GM21529 (cell line): ENCODE measurements around the gene C1QL1.
A peak's percentile ranks its signal among the peaks of the same experiment; 100 is the strongest.

Source experiments
- ATAC-seq: cut with Tn5 transposase; IDR thresholded peaks from one replicate; pipeline ENCODE4 v1.9.1; 2021; ENCODE audit not compliant: unreplicated experiment

C1QL1 gene

DNA sequence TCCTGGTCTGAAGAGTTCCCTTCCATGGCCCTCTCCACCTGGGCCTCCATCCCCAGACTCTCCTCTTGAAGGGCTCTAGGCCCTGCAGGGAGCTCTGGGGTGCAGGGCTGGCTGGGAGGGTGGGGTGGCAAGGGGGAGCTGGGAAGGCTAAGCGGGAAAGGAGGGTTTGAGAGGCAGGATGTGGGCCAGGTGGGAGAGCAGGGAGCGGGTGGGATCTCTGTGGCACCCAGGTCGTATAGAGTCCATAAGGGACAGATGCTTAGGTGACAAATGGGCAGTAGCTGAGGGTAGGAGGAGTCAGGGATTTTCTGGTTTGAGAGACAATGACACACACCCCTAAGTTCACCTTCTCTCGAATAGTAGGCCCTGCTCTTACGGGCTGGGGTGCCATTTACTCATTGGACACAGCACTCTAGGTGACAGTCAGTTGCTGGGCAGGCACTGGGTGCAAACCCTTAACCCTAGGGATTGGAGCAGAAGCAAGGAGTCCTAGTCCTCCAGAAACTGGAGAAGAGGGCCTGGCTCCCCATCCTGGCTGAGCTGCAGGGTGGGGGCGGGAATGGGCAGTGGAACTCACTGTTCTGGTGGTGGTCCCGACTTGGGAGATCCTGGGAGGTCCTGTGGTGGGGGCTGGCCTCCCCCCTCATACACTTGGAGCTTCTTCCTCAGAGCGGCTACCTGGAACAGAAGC, 35.9 kb downstream of the C1QL1 start:
- ATAC-seq = no peak

DNA sequence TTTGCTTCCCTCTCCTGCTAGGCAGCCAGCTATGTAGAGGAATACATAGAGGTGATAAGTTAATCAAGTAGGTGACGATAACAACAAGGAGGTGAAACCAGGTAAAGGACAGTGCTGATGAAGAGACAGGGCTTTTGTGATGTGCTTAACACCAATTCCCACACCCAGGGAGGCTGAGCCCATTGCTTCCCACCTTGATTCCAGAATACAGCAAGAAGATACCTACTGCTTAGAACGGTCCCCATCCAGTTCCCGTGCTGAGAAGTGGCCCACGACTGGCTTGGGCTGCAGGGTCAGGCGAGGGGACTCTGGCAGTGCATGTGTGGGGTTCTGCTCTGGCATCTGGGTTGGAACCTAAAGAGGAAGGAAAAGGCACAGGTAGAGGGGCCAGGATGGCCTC, 36.7 kb downstream of the C1QL1 start:
- no peak for ATAC-seq

DNA sequence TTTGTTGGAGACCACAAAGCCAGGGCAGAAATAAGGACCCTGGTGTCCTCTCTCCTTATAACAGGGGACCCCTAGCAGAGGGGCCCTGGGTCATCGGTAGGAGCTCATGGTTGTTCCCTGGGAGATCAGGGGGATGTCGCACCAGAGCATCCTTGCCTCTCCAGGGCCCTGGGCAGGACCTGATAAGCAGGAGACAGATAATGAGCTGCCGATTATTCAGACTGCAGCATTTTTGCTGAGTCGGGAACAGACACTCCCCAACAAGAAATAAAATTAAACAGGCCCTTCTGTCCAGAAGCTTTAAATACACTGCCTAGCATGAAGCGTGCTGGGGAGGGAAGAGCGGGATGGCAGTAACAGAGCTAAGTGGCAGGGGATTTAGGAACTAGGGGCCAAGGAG, 37.4 kb downstream of the C1QL1 start:
- ATAC-seq = no peak

DNA sequence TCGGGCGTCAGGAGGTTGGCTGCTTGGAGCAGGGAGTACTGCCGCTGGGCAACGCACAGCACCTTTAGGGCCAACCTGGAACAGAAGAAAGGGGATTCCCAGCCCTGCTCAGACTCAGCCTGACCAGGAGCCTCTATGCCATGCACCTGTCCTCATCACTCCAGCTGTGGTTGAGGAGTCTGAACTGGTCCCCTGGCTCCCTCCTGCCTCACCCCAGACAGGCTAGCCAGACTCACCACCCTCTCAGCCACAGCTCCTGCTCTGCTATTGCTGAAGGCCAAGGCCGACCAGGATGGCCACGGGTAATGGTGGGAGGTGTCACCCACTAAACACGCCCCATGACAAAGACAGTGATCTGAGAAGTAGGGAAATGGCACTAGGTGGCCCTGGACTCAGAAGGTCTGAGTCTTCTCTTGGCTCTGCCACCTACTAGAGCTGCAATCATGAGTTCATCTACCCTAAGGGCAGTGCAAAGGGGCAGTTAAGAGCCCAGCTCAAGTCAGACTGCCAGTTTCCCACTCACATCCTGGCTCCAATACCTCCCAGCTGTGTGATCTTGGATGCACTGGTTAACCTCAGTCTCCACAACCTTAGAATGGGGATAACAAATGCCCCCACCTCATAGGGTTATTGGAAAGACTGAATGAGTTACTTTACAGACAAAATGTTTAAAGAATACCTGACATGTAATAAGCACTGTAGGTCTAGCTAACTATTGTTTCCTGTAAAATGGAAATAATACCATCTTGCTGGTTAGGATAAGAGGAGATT, 39.0 kb downstream of the C1QL1 start:
- ATAC-seq = no peak

DNA sequence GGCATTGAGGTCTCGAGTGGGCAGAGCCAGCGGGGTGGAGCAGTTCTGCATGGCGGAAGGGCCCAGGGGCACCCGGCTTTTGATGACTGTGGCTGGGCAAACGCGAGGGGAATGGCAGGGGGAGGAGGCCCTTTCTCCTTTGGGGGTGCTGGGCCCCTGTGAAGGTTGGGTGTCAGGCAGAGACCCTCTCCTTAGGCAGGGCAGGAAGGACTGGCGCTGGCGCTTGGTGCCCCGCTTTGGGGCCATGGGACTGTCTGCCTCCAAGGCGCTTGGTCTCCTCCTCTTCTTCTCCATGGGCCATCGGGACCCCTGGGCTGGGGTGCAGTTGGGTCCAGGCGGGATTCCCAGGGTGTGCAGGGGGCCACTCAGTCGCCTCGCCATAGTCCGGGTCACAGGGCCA, 40.0 kb downstream of the C1QL1 start:
- no peak for ATAC-seq

DNA sequence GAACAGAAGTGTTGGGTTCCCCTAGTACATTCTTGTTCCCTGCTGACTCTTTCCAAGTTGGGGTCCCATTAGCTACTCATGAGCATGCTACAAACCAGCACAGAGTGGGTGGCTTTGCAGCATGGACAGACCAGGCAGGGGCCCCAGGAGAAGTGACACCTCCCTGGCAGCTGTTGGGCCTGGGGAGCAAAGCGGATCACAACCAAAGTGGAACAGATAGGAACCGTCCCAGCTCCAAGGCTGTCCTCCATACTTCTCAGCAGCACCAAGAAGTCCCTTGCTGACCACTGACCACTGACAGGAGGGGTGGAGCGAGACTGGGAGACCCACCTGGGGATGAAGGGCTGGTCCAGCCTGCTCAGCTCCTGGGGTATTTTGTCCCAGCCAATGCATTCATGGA, 40.4 kb downstream of the C1QL1 start:
- no peak for ATAC-seq

DNA sequence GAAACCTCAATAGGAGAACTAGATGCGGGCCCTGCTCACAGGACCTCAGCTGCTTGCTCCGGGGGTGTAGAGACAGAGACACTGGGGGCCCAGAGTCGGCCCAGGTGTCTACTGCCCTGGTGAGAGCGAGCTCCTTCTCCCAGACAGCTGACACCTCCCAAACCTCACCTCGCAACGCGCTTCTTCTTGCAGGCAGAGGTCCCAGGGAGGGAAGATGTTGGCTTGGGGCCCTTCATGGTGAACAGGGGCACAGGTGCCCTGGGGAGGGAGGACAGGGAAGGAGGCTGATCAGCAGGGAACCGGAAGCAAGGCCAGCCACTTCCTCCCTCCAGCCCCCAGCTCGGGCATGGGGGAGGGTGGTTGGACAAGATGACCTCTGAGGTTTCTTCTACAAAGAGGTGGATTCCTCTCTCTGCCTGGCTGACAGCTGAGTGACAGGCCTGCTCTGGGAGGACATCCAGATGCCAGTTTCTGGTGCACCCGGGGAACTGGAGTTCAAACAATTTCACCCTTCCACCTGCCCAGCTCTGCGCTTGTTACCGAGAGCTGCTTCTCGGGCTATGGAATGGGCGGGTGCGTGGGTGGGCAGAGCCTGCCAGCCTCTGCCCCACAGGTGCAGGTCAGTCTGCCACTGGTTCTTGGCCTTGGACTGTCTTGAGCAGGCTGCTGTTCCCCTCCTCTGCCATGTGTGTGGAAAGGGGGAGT, 41.1 kb downstream of the C1QL1 start:
- no peak for ATAC-seq

DNA sequence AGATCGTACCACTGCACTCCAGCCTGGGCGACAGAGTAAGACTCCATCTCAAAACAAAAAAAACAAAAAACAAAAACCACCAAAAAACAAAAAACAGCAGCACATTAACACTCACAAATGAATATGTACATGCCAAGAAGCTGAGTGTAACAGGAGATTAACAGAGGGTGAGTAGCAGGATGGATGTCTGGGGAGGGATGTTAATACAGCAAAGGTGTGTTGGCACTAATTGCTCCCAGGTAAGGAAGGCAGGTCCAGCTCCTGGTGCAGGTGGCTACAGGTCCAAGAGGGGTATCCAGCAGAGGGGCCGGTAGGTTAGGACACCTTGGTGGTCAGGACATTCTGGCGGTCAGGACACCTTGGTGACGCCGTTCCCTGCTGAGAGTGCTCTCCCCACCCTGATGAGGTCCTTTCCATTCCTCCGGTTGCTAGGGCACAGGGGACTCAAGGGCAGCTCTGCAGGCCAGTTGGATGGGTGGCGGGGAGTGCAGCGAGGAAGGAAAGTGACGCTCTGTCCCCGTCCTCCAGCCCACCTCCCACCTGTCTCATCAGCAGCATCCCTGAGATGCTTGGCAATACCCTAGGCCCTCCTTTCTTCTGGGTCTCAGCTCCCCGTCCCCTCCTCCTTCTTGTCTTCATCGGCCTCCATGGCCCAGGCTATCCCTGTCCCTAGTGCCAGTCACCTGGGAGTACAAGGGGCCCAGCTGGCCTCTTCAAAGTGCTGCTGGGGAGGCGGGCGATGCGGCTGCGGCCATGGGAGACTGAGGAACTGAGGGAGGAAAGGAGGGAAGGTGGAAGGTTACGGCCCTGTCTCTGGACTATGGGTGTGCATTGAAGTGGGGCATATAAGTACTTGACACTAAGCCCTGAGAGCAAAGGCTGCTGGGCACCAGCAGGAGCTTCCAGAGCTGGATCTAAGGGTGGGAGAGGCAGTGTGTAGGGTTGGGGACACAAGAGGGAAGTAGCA, 42.1 kb downstream of the C1QL1 start:
- ATAC-seq = no peak

DNA sequence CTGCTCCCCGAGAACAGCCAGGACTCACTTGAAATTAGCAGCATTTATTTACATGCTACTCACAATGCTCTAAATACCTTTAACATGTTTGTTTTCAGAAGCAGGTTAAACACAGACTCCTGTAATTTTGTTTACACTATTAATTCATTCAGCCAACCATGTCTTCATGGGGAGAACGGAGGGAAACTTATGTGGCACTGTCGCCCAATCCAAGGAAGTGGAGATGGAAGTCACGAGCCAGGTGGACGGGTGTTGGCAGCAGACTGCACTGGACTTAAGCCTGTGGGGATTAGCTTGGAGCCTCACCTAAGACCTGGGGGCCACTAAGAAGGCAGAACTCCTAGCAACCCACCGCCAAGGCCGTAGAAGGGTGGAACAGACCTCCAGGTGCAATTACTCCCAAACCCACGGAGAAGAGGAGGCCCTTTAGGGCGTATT, 44.0 kb downstream of the C1QL1 start:
- no peak for ATAC-seq

DNA sequence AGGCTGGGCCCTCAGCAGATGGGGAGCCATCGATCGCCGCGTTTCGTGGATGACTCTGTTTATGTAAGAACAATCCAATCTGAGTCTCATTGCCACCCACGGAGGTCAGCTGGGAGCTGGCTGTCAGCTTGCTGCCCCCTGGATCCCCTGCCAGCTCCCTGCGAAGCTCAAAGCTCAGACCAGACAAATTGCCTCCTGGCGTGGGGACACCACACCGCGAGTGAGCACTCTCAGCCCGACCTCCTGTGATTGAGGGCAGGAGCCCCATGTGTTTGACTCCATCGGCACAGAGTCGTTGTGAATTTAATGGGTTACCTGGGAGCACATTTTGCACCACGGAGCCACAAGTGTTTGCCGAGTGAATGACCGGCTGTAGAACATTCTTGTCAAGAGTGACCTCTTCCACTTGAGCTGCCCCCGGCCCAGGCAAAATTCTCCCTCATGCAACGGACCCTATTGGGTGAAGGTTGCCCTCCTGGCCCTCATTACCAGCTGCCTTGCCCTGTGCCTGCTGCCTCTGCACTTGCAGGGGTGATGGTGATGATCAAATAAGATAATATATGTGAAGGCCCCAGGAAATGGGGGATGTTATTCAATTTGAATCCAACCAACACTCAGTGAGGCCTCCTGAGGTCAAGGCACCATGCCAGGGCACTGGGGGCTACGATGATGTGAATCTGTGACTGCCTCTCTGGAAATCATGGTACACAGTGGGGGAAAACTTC, 45.2 kb downstream of the C1QL1 start:
- ATAC-seq = no peak

DNA sequence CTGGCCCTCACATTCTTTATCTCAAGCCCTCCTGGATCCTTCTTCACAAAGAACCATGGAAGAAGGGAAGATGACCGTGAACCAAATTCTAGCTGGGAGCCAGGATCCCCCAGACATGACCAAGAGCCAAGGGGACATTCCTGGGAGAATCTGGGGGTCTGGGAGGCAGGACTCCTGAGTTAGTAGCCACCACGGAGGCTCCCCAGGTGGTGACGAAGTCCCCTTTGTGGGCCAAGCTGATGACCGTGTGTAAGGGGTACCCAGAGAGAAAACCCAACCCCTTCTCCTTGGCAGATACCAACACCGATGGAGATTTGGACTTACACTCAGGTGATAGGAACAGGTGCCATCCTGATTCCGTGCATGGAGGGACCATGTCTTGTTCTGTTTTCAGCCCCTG, 46.0 kb downstream of the C1QL1 start:
- ATAC-seq = no peak

DNA sequence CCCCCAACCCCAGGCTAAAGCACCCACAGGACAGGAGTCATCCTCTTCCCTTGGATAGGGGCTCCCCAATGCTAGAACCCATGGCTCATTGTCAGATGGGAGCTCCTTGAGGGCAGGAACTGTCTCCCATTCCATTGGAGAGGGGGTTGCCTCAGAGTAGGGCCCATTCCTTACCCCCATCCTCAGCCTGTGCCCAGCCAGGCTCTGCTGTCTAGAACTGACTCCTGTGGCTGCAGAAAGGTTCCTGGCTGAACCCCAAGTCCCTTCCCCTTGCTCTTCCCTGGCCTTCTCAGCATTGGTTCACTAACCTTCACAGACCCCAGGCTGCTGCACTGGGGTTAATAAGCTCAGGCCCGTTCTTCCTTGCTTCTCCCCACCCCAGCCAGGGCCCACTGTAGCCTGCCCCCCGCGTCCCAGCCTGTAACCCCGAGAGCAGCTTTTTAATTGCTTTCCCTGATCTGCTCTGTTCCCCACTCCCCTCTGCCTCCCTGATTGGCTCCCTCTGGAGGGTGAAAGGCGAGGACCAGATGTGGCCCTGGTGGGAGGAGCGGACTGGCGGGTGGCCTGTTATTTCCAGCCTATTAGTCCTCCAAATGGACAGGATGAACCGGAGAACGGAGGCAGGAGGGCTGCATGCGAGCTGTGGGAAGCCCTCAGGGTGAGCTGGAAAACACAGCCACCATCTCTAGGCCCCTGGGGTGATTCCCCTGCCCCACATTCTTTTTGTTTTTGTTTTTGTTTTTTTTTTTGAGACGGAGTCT, 46.8 kb downstream of the C1QL1 start:
- no peak for ATAC-seq

DNA sequence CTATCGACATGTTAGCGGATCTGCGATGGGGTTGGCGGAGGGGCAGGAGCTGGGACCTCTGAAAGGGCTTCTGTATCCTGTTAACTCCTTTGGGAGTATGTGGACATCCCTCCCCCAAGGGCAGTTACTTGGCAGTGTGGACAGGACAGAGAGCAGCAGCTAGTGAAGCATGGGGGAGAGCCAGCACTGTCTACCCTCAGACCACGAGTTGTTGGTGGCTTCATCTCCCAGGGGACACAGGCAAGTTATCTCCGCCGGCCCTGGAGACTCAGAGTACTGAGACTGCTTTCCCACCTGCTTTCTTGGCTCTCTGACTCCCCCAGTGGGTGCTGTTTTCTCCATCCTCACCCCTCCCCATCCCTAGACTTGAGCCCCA, 47.5 kb downstream of the C1QL1 start:
- no peak for ATAC-seq

DNA sequence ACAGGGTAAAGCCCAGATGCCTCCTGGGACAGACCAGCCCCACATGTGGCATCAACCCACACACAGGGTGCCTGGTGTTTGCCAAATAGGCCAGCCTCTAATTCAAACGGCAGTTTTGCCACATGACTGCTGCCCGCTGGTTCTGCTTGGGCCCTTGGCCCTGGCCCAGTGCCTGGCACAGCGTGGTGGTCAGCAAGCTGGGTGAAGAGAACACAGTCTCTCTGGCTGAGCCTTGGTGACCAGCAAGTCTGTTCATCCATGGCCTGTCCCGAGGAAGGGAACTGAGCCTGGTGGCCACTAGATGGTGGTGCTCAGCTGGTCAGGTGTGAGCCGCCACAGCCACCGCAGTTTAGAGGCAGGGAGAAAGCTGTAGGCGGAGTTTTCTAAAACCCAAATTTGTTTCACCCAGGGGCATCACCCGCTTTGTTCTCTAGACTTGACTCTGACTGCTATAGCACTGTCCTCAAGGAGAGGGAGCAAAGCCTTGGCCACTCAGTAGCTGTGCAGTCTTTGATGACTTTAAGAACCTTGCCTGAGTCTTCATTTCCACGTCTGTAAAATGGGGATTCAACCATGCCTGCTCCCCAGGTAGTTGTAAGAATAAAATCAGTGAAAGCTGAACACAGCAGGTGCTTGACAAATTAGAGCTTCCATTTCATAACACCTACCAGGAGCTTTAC, 48.1 kb downstream of the C1QL1 start:
- ATAC-seq = peak; percentile 79

DNA sequence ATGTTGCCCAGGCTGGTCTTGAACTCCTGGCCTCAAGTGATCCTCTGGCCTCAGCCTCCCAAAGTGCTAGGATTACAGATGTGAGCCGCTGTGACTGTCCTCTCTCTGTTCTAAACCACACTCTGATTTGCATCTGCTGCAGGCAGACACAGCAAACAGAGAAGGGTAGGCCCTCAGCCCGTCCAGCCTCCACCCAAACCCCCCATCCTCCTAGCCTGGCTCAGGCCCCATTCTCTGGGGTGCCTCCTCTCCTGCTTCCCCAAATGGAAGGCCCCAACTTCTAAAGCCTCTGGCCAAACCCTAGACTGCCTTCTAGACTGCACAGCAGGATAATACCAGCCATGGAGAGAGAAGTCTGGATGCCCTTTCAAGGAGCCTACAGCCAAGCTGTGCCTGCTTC, 48.7 kb downstream of the C1QL1 start:
- ATAC-seq = no peak

DNA sequence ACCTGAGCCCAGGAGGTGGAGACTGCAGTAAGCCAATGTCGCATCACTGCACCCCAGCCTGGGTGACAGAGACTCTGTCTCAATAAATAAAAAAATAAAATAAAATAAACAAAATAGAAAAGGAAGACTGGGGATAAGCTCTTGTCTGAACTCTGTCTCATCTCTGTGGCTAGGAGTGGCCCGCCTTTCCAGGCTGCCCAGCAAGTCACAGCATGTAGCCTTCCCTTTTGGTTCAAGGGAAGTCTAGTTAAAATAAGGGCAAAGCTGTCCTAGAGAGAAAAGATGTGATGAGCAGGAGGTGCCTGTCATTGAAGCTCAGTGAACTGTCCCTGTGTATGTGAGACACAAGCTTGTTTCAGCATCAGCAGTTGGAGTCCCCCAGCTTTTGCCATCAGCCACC, 50.1 kb downstream of the C1QL1 start:
- ATAC-seq = no peak

DNA sequence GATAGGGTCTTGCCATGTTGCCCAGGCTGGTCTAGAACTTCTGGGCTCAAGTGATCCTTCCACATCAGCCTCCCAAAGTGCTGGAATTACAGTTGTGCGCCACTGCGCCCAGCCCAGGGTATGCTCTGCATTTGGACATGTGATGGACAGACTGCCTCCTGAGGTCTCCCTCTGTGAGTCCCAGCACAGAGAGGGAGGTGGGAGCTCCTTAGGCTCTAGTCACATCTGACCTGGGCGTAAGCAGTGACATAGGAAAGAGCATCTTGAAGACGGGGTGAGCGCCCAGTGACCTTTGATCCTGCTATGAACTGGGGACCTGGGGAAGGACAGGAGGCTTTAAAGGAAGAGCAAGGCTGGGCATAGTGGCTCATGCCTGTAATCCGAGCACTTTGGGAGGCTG, 50.6 kb downstream of the C1QL1 start:
- ATAC-seq = no peak

DNA sequence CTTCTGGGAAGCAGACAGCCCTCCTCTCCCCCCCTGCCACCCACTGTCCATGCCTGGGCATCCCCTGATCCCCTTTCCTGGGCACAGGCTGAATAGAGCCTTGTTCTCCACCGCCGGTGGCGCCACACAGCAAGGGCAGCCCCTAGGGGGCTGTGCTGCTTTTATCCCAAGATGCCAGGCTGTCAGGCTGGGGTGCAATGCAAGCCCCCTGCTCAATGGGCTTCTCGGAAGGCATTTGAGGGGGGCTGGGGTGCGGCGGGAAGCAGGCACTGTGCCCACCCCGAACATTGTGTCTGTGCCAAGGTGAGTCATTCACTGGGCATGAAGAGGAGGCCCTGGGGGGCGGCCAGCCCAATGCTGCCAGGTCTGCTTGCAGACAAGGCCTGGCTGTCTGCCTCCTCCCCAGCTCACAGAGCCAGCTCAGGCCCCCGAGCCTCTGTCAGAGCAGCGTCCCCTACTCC, 51.3 kb downstream of the C1QL1 start:
- ATAC-seq = no peak
